GM23338 (cell line): ENCODE data around the gene KMT2E. TPM values are rescaled to one million over a fixed set of nuclear protein-coding genes. Genes with fewer than 3 reads are reported as not detected.

ENCODE experiments used
- ATAC-seq: fragments of 200-7000 bp; cut with Tn5 transposase; 3 replicates; pipeline ENCODE4 v1.9.1; 2020
- DNase-seq: peaks from one replicate; pipeline ENCODE4 v3.0.0-alpha.2; 2015; ENCODE audit warnings: low spot score
- H2AFZ ChIP-seq: fragments of 200-600 bp; sonication (generic); 2 replicates; pipeline ENCODE4 v1.8.0; 2016; ENCODE audit warnings: antibody characterized with exemption, mild to moderate bottlenecking, moderate library complexity
- H3F3A ChIP-seq: fragments of 200-600 bp; sonication (generic); replicated peaks from 2 replicates; pipeline ENCODE4 v1.8.0; 2017; ENCODE audit warnings: antibody characterized with exemption, mixed run types, low read depth
- H3K27ac ChIP-seq: fragments of 200-600 bp; sonication (generic); 2 replicates; pipeline ENCODE4 v1.6.1; 2016; ENCODE audit warnings: low read depth
- H3K27me3 ChIP-seq: fragments of 200-600 bp; sonication (generic); 2 replicates; pipeline ENCODE4 v1.8.0; 2016; ENCODE audit warnings: mild to moderate bottlenecking, mixed run types, moderate library complexity; ENCODE audit not compliant: insufficient read depth
- H3K36me3 ChIP-seq: fragments of 200-600 bp; sonication (generic); 2 replicates; pipeline ENCODE4 v1.8.0; 2016; ENCODE audit warnings: mild to moderate bottlenecking; ENCODE audit not compliant: insufficient read depth
- H3K4me1 ChIP-seq: fragments of 200-600 bp; sonication (generic); 2 replicates; pipeline ENCODE4 v1.8.0; 2016; ENCODE audit warnings: mild to moderate bottlenecking, moderate library complexity; ENCODE audit not compliant: insufficient read depth
- H3K4me2 ChIP-seq: fragments of 200-600 bp; sonication (generic); 2 replicates; pipeline ENCODE4 v1.7.1; 2017; ENCODE audit warnings: mixed run types
- H3K4me3 ChIP-seq: fragments of 200-600 bp; sonication (generic); 2 replicates; pipeline ENCODE4 v1.6.1; 2016; ENCODE audit warnings: mixed run types
- H3K79me2 ChIP-seq: fragments of 200-600 bp; sonication (generic); replicated peaks from 2 replicates; pipeline ENCODE4 v1.8.0; 2017; ENCODE audit warnings: mild to moderate bottlenecking; ENCODE audit not compliant: insufficient read depth
- H3K9me2 ChIP-seq: fragments of 200-600 bp; sonication (generic); 2 replicates; pipeline ENCODE4 v1.8.0; 2017; ENCODE audit not compliant: insufficient read depth
- H4K20me1 ChIP-seq: fragments of 200-600 bp; sonication (generic); replicated peaks from 2 replicates; pipeline ENCODE4 v1.8.0; 2017; ENCODE audit warnings: mild to moderate bottlenecking; ENCODE audit not compliant: insufficient read depth
- H3K27ac Mint-ChIP-seq: 2 replicates; pipeline ENCODE4 v1.8.0; 2020; ENCODE audit warnings: inconsistent platforms, mild to moderate bottlenecking, moderate library complexity, mixed read lengths
- H3K27me3 Mint-ChIP-seq: 3 replicates; pipeline ENCODE4 v1.8.0; 2022; ENCODE audit warnings: low read depth, mild to moderate bottlenecking, moderate library complexity, mixed read lengths, inconsistent platforms; ENCODE audit not compliant: insufficient read depth, poor library complexity
- H3K36me3 Mint-ChIP-seq: 3 replicates; pipeline ENCODE4 v1.8.0; 2021; ENCODE audit warnings: low read depth, mild to moderate bottlenecking, inconsistent platforms, moderate library complexity, mixed read lengths
- H3K4me1 Mint-ChIP-seq: 3 replicates; pipeline ENCODE4 v1.8.0; 2020; ENCODE audit warnings: mild to moderate bottlenecking, inconsistent platforms, mixed read lengths
- H3K4me3 Mint-ChIP-seq: 3 replicates; pipeline ENCODE4 v1.8.0; 2021; ENCODE audit warnings: moderate library complexity, mild to moderate bottlenecking, inconsistent platforms, mixed read lengths
- H3K9me3 Mint-ChIP-seq: 3 replicates; pipeline ENCODE4 v1.8.0; 2020; ENCODE audit warnings: moderate library complexity, mild to moderate bottlenecking, inconsistent platforms, mixed read lengths
- CREB1 ChIP-seq: fragments of 250-450 bp; sonication (Bioruptor Pico); IDR thresholded peaks from 2 replicates; pipeline ENCODE4 v1.5.0; 2020; ENCODE audit warnings: low read depth, mild to moderate bottlenecking, moderate library complexity
- CTCF ChIP-seq, 2 experiments: fragments of 200-600 bp in 1 of 2; sonication (generic) in 1 of 2; conservative IDR thresholded peaks; 2 replicates each; pipeline versions ENCODE4 v1.5.1 to v1.6.1; 2016 to 2017; ENCODE audit warnings: antibody characterized with exemption in 2 of 2, low read depth in 2 of 2, mild to moderate bottlenecking in 2 of 2, moderate library complexity in 1 of 2
- ETS1 ChIP-seq: IDR thresholded peaks from 2 replicates; pipeline ENCODE4 v1.6.1; 2016; ENCODE audit warnings: antibody characterized with exemption
- EZH2 ChIP-seq: fragments of 200-600 bp; sonication (generic); IDR thresholded peaks from one replicate; pipeline ENCODE4 v1.8.0; 2017; ENCODE audit warnings: antibody characterized with exemption, mild to moderate bottlenecking, low read depth; ENCODE audit not compliant: unreplicated experiment
- EZH2phosphoT487 ChIP-seq: fragments of 200-600 bp; sonication (generic); IDR thresholded peaks from one replicate; pipeline ENCODE4 v1.8.1; 2018; ENCODE audit warnings: antibody characterized with exemption; ENCODE audit not compliant: unreplicated experiment
- JUNB ChIP-seq: IDR thresholded peaks from one replicate; pipeline ENCODE4 v1.6.1; 2016; ENCODE audit warnings: antibody characterized with exemption; ENCODE audit not compliant: unreplicated experiment
- NANOG ChIP-seq: IDR thresholded peaks from 2 replicates; pipeline ENCODE4 v1.6.1; 2016; ENCODE audit warnings: antibody characterized with exemption, borderline replicate concordance
- POLR2AphosphoS5 ChIP-seq: IDR thresholded peaks from 2 replicates; pipeline ENCODE4 v1.6.1; 2016; ENCODE audit warnings: antibody characterized with exemption, low read depth
- REST ChIP-seq: IDR thresholded peaks from one replicate; pipeline ENCODE4 v1.6.1; 2018; ENCODE audit warnings: antibody characterized with exemption; ENCODE audit not compliant: unreplicated experiment
- STAT1 ChIP-seq: IDR thresholded peaks from one replicate; pipeline ENCODE4 v1.6.1; 2016; ENCODE audit warnings: antibody characterized with exemption; ENCODE audit not compliant: unreplicated experiment
- ZNF114 ChIP-seq: fragments of 250-450 bp; sonication (Bioruptor Pico); IDR thresholded peaks from 2 replicates; pipeline ENCODE4 v1.5.0; 2020; ENCODE audit warnings: mild to moderate bottlenecking, moderate library complexity
- ZNF331 ChIP-seq: fragments of 250-450 bp; sonication (Bioruptor Pico); IDR thresholded peaks from 2 replicates; pipeline ENCODE4 v1.5.0; 2020; ENCODE audit warnings: low read depth, mild to moderate bottlenecking, moderate library complexity
- ZNF462 ChIP-seq: fragments of 250-450 bp; sonication (Bioruptor Pico); IDR thresholded peaks from 2 replicates; pipeline ENCODE4 v1.5.0; 2020; ENCODE audit warnings: mild to moderate bottlenecking, moderate library complexity
- polyA plus RNA-seq: library from polyadenylated mRNA; unstranded; fragments of >200 nt; fragmentation: Nextera tagmentation; extraction: Ambion mirVana; gene quantifications from 2 replicates; pipeline ENCODE4 v1.2.1, GENCODE V29; 2016
- total RNA-seq: library from RNA; depleted of rRNA; stranded (reverse); fragments of >200 nt; shearing (Covaris generic); gene quantifications from 2 replicates; pipeline ENCODE4 v1.2.3, GENCODE V29; 2014

KMT2E gene
- total and polyA plus RNA-seq, 2 experiments from 2014 or later, result 50.2 to 70.9 TPM

- Histone ChIP-seq H3K9me2 (peaks cover 5% of the 10 kb centered on the region; the same call in 1 of the 2 replicates), H3K27me3 (no peaks in the 10 kb centered on the region), H3K79me2 (no peaks in the 10 kb centered on the region), H4K20me1 (no peaks in the 10 kb centered on the region), H3K4me2 (no peak overlapping the region), H3F3A (no peaks in the 10 kb centered on the region), H3K36me3 (no peaks in the 10 kb centered on the region), H3K4me1 (no peaks in the 10 kb centered on the region), H3K4me3 (no peak overlapping the region), H2AFZ (no peak overlapping the region), H3K27ac (no peak overlapping the region)
- Mint-ChIP-seq H3K36me3 (no peaks in the 10 kb centered on the region), H3K4me1 (peaks cover 3% of the 10 kb centered on the region; the same call in 2 of the 3 replicates), H3K27ac (no peak overlapping the region), H3K4me3 (no peak overlapping the region), H3K27me3 (no peaks in the 10 kb centered on the region), H3K9me3 (no peaks in the 10 kb centered on the region)
- ATAC-seq, result no peak
- TF ChIP-seq ZNF462 (CRISPR knock-in tag) (no peak), REST (no peak), NANOG (no peak), ETS1 (no peak), CTCF (conservative IDR thresholded peaks at IDR 0.05; ENCODE audit: low read depth in 2 of 2) (no peak), CREB1 (CRISPR knock-in tag) (no peak), ZNF331 (CRISPR knock-in tag) (no peak), EZH2 (no peak), POLR2AphosphoS5 (no peak), JUNB (no peak), STAT1 (no peak), ZNF114 (CRISPR knock-in tag) (no peak), EZH2phosphoT487 (no peak)
- DNase-seq, result no peak
Observed at GRCh38 chr7:104972500-104972899, 41.5 kb upstream of the KMT2E start.
